Gastrocnemius medialis (tissue), 4 donors: ENCODE measurements around the gene ALDH1A3. TPM values are rescaled to one million over a fixed set of nuclear protein-coding genes. Genes with fewer than 3 reads are reported as not detected.

Source experiments
- ATAC-seq, 2 donors: fragments of 150-250 bp; one replicate each; pipeline ENCODE4 v1.9.1; 2016
- DNase-seq, 2 donors: peaks; one replicate each; pipeline ENCODE4 v3.0.0-alpha.2; 2019
- H3K27ac ChIP-seq, 4 donors: fragments of 200-600 bp; sonication (generic); 1 replicate in 1 of 4; 2 replicates in 3 of 4; pipeline ENCODE4 v1.5.1; 2016 to 2018; ENCODE audit warnings: mild to moderate bottlenecking in 2 of 4, moderate library complexity in 1 of 4
- H3K27me3 ChIP-seq, 3 donors: fragments of 200-600 bp; sonication (generic) in 2 of 3; 1 replicate in 1 of 3; 2 replicates in 2 of 3; pipeline versions ENCODE4 v1.5.1 to v1.6.0; 2016 to 2019; ENCODE audit warnings: mild to moderate bottlenecking in 1 of 3, moderate library complexity in 1 of 3
- H3K36me3 ChIP-seq, 2 donors: fragments of 200-600 bp; sonication (generic) in 1 of 2; one replicate each; pipeline ENCODE4 v1.5.1; 2017 to 2018
- H3K4me1 ChIP-seq, 2 donors: fragments of 200-600 bp; sonication (generic) in 1 of 2; one replicate each; pipeline ENCODE4 v1.5.1; 2016 to 2017; ENCODE audit warnings: mild to moderate bottlenecking in 2 of 2
- H3K4me3 ChIP-seq, 4 donors: fragments of 200-600 bp; sonication (generic) in 3 of 4; 1 replicate in 1 of 4; 2 replicates in 3 of 4; pipeline ENCODE4 v1.5.1; 2016 to 2019; ENCODE audit warnings: mild to moderate bottlenecking in 2 of 4
- H3K9me3 ChIP-seq, 3 donors: fragments of 200-600 bp; sonication (generic) in 2 of 3; 1 replicate in 1 of 3; 2 replicates in 2 of 3; pipeline ENCODE4 v1.5.1; 2016 to 2019
- POLR2A ChIP-seq, 2 donors: fragments of 450-650 bp; IDR thresholded peaks; one replicate each; pipeline ENCODE4 v1.6.1; 2017; ENCODE audit warnings: antibody characterized with exemption in 2 of 2, mild to moderate bottlenecking in 2 of 2, moderate library complexity in 2 of 2
- in situ Hi-C, 4 donors: fragments of 200-750 bp; cut with MboI; loops; one replicate each; pipeline versions ENCODE4 v1.15.0 to v1.8.0; 2017; ENCODE audit warnings: low sequenced_read_pairs in 4 of 4
- intact Hi-C: fragments of 100-400 bp; cut with DNase I; formaldehyde crosslinking; loops from one replicate; pipeline ENCODE4 v1.15.1; 2023; ENCODE audit warnings: low total_unique reads
- total RNA-seq, 4 donors: library from RNA; depleted of rRNA; stranded (reverse); fragments of >200 nt; gene quantifications; one replicate each; pipeline versions ENCODE4 v1.1.0 to v1.2.3, GENCODE V29; 2016
- TF ChIP-seq, protein P1 (sequence below), 5 experiments: fragments of 450-650 bp in 3 of 5; fragments of 200-600 bp in 2 of 5; sonication (generic) in 2 of 5; IDR thresholded peaks in 4 of 5; conservative IDR thresholded peaks in 1 of 5; 1 replicate in 4 of 5; 2 replicates in 1 of 5; pipeline ENCODE4 v1.5.1; 2016 to 2019; ENCODE audit warnings: antibody characterized with exemption in 5 of 5, mild to moderate bottlenecking in 3 of 5, moderate library complexity in 3 of 5

The ALDH1A3 gene
- total RNA-seq, 4 donors from 2014 or later, result 5.8 to 33.9 (median 15.1) TPM

GRCh38 chr15:100940767-100941379 is 61.2 kb downstream of the ALDH1A3 start:
- H3K27me3 ChIP-seq, result no peaks in the 10 kb centered on the region
- DNase-seq (no peak), ATAC-seq (no peak)
- H3K36me3 ChIP-seq, result no peaks in the 10 kb centered on the region
- TF ChIP-seq, protein P1, sequence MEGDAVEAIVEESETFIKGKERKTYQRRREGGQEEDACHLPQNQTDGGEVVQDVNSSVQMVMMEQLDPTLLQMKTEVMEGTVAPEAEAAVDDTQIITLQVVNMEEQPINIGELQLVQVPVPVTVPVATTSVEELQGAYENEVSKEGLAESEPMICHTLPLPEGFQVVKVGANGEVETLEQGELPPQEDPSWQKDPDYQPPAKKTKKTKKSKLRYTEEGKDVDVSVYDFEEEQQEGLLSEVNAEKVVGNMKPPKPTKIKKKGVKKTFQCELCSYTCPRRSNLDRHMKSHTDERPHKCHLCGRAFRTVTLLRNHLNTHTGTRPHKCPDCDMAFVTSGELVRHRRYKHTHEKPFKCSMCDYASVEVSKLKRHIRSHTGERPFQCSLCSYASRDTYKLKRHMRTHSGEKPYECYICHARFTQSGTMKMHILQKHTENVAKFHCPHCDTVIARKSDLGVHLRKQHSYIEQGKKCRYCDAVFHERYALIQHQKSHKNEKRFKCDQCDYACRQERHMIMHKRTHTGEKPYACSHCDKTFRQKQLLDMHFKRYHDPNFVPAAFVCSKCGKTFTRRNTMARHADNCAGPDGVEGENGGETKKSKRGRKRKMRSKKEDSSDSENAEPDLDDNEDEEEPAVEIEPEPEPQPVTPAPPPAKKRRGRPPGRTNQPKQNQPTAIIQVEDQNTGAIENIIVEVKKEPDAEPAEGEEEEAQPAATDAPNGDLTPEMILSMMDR (IDR thresholded peaks at IDR 0.05 in 4 of 5, conservative IDR thresholded peaks at IDR 0.05 in 1 of 5), result no peak
- H3K4me1 ChIP-seq, result peaks cover 0 to 6% of the 10 kb centered on the region in 2 donors
- no peak overlapping the region for H3K27ac ChIP-seq
- in situ Hi-C loops (no loop called here), intact Hi-C loops (no loop called here)
- H3K9me3 ChIP-seq, result no peaks in the 10 kb centered on the region
- H3K4me3 ChIP-seq, result no peak overlapping the region

- Histone ChIP-seq H3K4me3 (no peak overlapping the region), H3K9me3 (no peaks in the 10 kb centered on the region), H3K27ac (no peak overlapping the region), H3K4me1 (peaks cover 0 to 6% of the 10 kb centered on the region in 2 donors), H3K36me3 (no peaks in the 10 kb centered on the region), H3K27me3 (no peaks in the 10 kb centered on the region)
- ATAC-seq (no peak), DNase-seq (no peak)
- intact Hi-C loops (no loop called here), in situ Hi-C loops (no loop called here)
- TF ChIP-seq, protein P1 (IDR thresholded peaks at IDR 0.05 in 4 of 5, conservative IDR thresholded peaks at IDR 0.05 in 1 of 5), result no peak
- TF ChIP-seq POLR2A (IDR thresholded peaks at IDR 0.05), result no peak
These were observed 61.9 kb downstream of the ALDH1A3 start for GRCh38 chr15:100941536-100941935.

DNA sequence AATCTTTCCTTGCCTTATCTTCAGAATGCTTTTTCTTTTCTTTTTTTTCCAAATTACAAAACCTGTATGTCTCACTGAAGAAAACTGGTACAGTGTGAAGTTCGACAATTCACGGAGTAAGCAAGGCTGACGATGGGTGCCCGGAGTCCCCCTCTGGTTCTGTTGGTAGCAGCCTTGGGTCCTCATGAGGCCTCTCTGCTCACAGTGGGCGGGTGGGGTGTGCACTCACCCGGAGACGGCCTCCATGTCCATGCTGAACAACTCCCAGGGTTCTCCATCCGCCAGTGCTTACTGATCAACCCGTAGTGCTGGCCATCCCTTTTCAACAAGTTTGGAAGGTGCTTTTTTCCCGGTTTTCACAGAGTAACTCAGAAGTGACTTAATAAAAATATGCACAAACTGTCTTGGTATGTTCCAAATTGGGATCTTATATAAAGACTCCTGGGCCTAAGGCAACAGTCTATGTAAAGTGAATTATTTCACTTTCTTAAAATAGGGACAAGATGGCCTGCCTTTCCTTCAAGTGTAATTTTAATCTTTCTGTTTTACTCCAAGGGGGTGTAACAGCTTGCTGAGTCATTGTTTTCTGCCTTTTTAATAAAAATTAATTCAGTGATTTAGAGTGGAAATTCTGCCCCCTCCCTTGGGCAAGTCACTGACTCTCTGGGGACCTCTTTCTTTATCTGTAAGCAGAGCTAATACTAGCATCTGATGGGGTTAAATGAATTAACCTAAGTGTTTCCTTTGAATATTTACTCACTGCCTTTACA is 63.2 kb downstream of the ALDH1A3 start:
- TF ChIP-seq POLR2A (IDR thresholded peaks at IDR 0.05), result no peak
- TF ChIP-seq, protein P1 (IDR thresholded peaks at IDR 0.05 in 4 of 5, conservative IDR thresholded peaks at IDR 0.05 in 1 of 5), result no peak
- in situ Hi-C loops, result no loop called here

GRCh38 chr15:100944244-100944895 is 64.7 kb downstream of the ALDH1A3 start:
- no peaks in the 10 kb centered on the region for H3K9me3 ChIP-seq
- ATAC-seq (no peak), DNase-seq (no peak)
- in situ Hi-C loops (no loop called here), intact Hi-C loops (no loop called here)
- no peak overlapping the region for H3K27ac ChIP-seq
- TF ChIP-seq, protein P1 (IDR thresholded peaks at IDR 0.05 in 4 of 5, conservative IDR thresholded peaks at IDR 0.05 in 1 of 5), result no peak
- no peak for TF ChIP-seq POLR2A (IDR thresholded peaks at IDR 0.05)
- no peaks in the 10 kb centered on the region for H3K27me3 ChIP-seq
- no peaks in the 10 kb centered on the region for H3K36me3 ChIP-seq
- peaks cover 0 to 6% of the 10 kb centered on the region in 2 donors for H3K4me1 ChIP-seq
- H3K4me3 ChIP-seq, result no peak overlapping the region

More for the DNA sequence above, 63.2 kb downstream of the ALDH1A3 start:
- H3K27me3 ChIP-seq, result no peaks in the 10 kb centered on the region
- ATAC-seq (no peak), DNase-seq (no peak)
- H3K4me1 ChIP-seq, result peaks cover 0 to 6% of the 10 kb centered on the region in 2 donors
- H3K27ac ChIP-seq, result no peak overlapping the region
- intact Hi-C loops, result no loop called here
- no peak overlapping the region for H3K4me3 ChIP-seq
- no peaks in the 10 kb centered on the region for H3K9me3 ChIP-seq
- no peaks in the 10 kb centered on the region for H3K36me3 ChIP-seq
